ENCODE data around the gene UTP25. TPM values are rescaled to one million over a fixed set of nuclear protein-coding genes. Genes with fewer than 3 reads are reported as not detected.

Gene UTP25
- polyA plus RNA-seq, 3 donors from 2014 or later, result 2.6 to 3.7 (median 3.2) TPM

Other genes starting within 250 kb of the UTP25 start
- not detected for gene CAMK1G, start 244.3 kb upstream of the UTP25 start, polyA plus RNA-seq
- gene LAMB3, start 175.5 kb upstream of the UTP25 start, polyA plus RNA-seq, result 1 to 10 TPM in 1 of 3 donors, under 1 TPM in 1, not detected in 1; 0.58 to 1.6 TPM
- 1 to 10 TPM in 1 of 3 donors, under 1 TPM in 1, not detected in 1; 0.59 to 3.1 TPM for gene G0S2, start 152.6 kb upstream of the UTP25 start, polyA plus RNA-seq
- gene HSD11B1, start 123.1 kb upstream of the UTP25 start, polyA plus RNA-seq, result not detected
- gene TRAF3IP3, start 71.9 kb upstream of the UTP25 start, polyA plus RNA-seq, result 100 to 1,000 TPM; 232 to 341 (median 287) TPM
- gene C1orf74, start 43.4 kb upstream of the UTP25 start, polyA plus RNA-seq, result under 1 TPM in 2 of 3 donors, not detected in 1; 0.18 to 0.84 TPM
- gene IRF6, start 21.8 kb upstream of the UTP25 start, polyA plus RNA-seq, result 1 to 10 TPM in 2 of 3 donors, not detected in 1; 5.2 TPM
- gene SYT14, start 110.2 kb downstream of the UTP25 start, polyA plus RNA-seq, result not detected